Activated CD4-positive, alpha-beta T cell treated with anti-CD3 and anti-CD28 coated beads for 36 hours (primary cell): ENCODE results near the gene GRK6. TPM values are rescaled to one million over a fixed set of nuclear protein-coding genes. Genes with fewer than 3 reads are reported as not detected.
"Not testable (repeated sequence)": the region's sequence is repeated elsewhere in the genome, so short reads cannot be mapped to it uniquely, and the experiment has no call there.

Source experiments
- ATAC-seq: fragments of 200-7000 bp; cut with Tn5 transposase; one replicate; pipeline ENCODE4 v1.10.0; 2021; ENCODE audit warnings: mild to moderate bottlenecking, moderate library complexity
- CTCF ChIA-PET: fragments of 350-600 bp; sonication (Branson Sonifier 250); formaldehyde crosslinking; loops from one replicate; lab custom pipeline; 2021; ENCODE audit warnings: antibody characterized with exemption; lab: Charles Lee
- POLR2A ChIA-PET: fragments of 350-600 bp; sonication (Branson Sonifier 250); formaldehyde crosslinking; loops from one replicate; lab custom pipeline; 2021; ENCODE audit warnings: antibody characterized with exemption, inconsistent platforms; lab: Charles Lee
- DNase-seq: peaks from one replicate; pipeline ENCODE4 v3.0.0-alpha.2; 2020
- H3K27ac Mint-ChIP-seq: one replicate; pipeline ENCODE4 v1.8.0; 2021; ENCODE audit warnings: mixed read lengths
- H3K27me3 Mint-ChIP-seq: one replicate; pipeline ENCODE4 v1.8.0; 2021; ENCODE audit warnings: mixed read lengths
- H3K36me3 Mint-ChIP-seq: one replicate; pipeline ENCODE4 v1.8.0; 2021; ENCODE audit warnings: low read depth, mixed read lengths
- H3K4me1 Mint-ChIP-seq: one replicate; pipeline ENCODE4 v1.8.0; 2021; ENCODE audit warnings: mixed read lengths
- H3K4me3 Mint-ChIP-seq: one replicate; pipeline ENCODE4 v1.8.0; 2021; ENCODE audit warnings: mild to moderate bottlenecking, moderate library complexity, mixed read lengths
- H3K9me3 Mint-ChIP-seq: one replicate; pipeline ENCODE4 v1.8.0; 2021; ENCODE audit warnings: low read depth, mixed read lengths
- intact Hi-C, 2 experiments: fragments of 100-400 bp; cut with DNase I in 1 of 2; cut with micrococcal nuclease in 1 of 2; formaldehyde crosslinking; loops; one replicate each; pipeline versions ENCODE4 v1.14.2 to v1.15.1; 2022 to 2024; cut with DNase I, micrococcal nuclease
- total RNA-seq, 2 experiments: library from RNA; stranded (reverse); gene quantifications; one replicate each; pipeline ENCODE4 v1.2.3, GENCODE V29; 2021

Gene GRK6
- total RNA-seq, 2 experiments from 2014 or later = 110 to 141 TPM

DNA sequence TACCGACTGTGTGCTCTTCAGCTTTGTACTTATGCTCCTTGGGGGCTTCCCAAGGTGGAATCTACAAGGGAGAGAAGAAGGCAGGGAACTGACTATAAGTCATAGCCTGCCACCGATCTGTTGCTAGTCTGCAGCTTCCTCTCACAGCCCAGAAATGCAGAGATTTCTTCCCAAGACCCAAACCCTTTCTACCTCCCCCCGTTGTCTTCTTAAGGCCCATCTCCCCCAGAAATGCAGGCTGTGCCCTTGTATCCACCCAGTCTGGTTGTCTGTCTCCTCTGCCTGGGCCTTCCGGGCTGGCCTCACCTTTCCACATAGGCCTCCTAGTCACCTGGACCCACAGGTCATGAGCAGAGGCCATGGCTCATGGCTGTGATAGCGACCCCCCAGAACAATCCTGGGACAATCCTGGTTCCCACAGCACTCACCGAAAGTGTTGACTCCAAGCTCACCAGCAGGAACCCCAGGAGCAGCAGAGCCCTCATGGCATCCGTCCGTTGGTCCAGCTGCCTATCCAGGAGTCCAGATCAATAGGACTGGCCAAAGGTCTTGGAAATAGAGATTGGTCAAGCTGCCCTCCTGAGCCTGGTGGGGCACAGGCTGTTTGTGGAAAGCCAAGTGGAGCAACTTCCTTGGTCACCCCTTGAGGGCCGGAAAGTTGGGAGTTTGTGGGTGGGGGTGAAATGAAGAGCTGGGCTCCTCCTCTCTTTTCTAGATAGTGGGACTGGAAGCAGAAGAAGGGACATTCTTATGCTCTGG, 17.3 kb upstream of the GRK6 start, which contains the start of gene F12:
Gene F12, minus strand, starts transcription at position 522 of the 759 bp plus-strand sequence. Its CDS starts 37 bp downstream, at position 485.
- Mint-ChIP-seq H3K27me3 (no peaks in the 10 kb centered on the region), H3K36me3 (no peaks in the 10 kb centered on the region), H3K9me3 (no peaks in the 10 kb centered on the region), H3K4me1 (peaks cover 35% of the 10 kb centered on the region), H3K27ac (no peak within 1 kb of the TSS), H3K4me3 (no peak within 1 kb of the TSS)
- intact Hi-C loops = no loop called here
- ATAC-seq = no peak
- ChIA-PET CTCF (interaction anchor here (0.8 to 4.2 kb wide), 7 partner anchors 17 to 91 kb away, joined by 3 to 25 read pairs (median 6); no protein-coding TSS in a partner anchor), POLR2A (no interaction called here)
- DNase-seq = no peak

DNA sequence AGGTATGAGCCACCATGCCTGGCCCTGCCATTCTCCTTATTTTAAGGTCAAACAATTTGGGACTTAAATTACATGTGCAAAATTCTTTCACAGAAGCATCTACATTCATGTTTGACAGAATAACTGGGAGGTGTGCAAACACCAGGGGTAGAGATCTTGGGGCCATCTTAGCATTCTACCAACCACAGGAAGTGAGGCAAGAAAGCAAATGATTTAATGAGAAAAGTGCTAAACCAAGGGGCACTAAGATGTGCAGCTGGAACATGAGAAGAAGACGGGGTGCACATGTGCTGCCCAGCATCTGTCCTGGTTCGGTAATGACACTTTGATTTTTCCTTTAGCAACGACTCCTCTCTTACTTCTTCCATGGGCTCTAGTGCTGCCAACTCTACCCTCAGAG, 15.9 kb upstream of the GRK6 start:
- Mint-ChIP-seq H3K27me3 (no peaks in the 10 kb centered on the region), H3K36me3 (no peaks in the 10 kb centered on the region), H3K27ac (no peak overlapping the region), H3K9me3 (no peaks in the 10 kb centered on the region), H3K4me3 (no peak overlapping the region), H3K4me1 (peaks cover 31% of the 10 kb centered on the region)
- ChIA-PET POLR2A (interaction anchor here (0.6 kb wide), 1 partner anchor 411 kb away, joined by 3 read pairs; no protein-coding TSS in a partner anchor), CTCF (interaction anchor here (0.7 to 4.2 kb wide), 4 partner anchors 8 to 47 kb away, joined by 3 to 25 read pairs (median 4); no protein-coding TSS in a partner anchor)
- peak; percentile 7 for ATAC-seq
- intact Hi-C loops = no loop called here
- no peak for DNase-seq

DNA sequence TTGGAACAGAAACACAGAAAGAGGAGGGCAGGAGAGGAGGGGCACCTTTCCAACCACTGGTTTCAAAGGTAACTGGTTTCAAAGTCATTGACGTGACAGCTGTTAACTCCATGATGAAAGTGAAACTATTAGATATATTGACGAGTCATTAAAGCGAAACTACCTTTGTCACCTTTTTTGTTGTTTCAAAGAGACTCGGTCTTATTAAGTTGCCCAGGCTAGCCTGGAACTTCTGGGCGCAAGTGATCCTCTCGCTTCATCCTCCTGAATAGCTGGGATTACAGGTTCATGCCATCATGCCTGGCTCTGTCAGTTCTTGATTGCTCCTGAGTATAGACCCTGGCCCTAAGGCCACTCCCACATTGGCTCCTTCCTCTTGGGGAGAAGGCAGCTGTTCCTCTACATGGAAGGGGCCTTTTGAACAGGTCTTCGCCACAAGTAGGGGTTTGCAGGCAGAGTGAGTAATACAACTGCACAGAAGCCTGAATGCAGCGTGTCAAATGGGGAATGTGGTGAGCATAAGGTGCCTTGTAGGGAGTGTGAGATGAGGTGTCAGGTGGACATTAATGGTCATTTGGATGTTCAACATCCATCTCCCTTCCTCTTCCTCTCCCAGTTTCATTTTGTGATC, 13.8 kb upstream of the GRK6 start:
- peak; percentile 80 for ATAC-seq
- peak; percentile 33 for DNase-seq
- Mint-ChIP-seq H3K36me3 (no peaks in the 10 kb centered on the region), H3K27me3 (no peaks in the 10 kb centered on the region), H3K4me1 (peaks cover 36% of the 10 kb centered on the region), H3K4me3 (no peak overlapping the region), H3K9me3 (no peaks in the 10 kb centered on the region), H3K27ac (peak overlapping the region; percentile 55)
- ChIA-PET CTCF (interaction anchor here (0.9 to 7.3 kb wide), 3 partner anchors 9 to 30 kb away, joined by 3 to 55 read pairs (median 21); no protein-coding TSS in a partner anchor), POLR2A (interaction anchor here (0.5 to 1.3 kb wide), 2 partner anchors 19 to 33 kb away, joined by 3 read pairs; no protein-coding TSS in a partner anchor)
- intact Hi-C loops = no loop called here

GRCh38 chr5:177414481-177414880, 12.0 kb upstream of the GRK6 start:
- H3K9me3 Mint-ChIP-seq = no peaks in the 10 kb centered on the region
- no peak for DNase-seq
- peaks cover 36% of the 10 kb centered on the region for H3K4me1 Mint-ChIP-seq
- intact Hi-C loops = no loop called here
- CTCF ChIA-PET = interaction anchor here (0.9 to 7.3 kb wide), 8 partner anchors 9 to 43 kb away, joined by 3 to 55 read pairs (median 8); partner anchors contain the start of gene GRK6
- POLR2A ChIA-PET = interaction anchor here (1.2 kb wide), 1 partner anchor 11 kb away, joined by 6 read pairs; no protein-coding TSS in a partner anchor
- no peaks in the 10 kb centered on the region for H3K36me3 Mint-ChIP-seq
- H3K4me3 Mint-ChIP-seq = no peak overlapping the region
- ATAC-seq = no peak
- H3K27ac Mint-ChIP-seq = no peak overlapping the region
- no peaks in the 10 kb centered on the region for H3K27me3 Mint-ChIP-seq

GRCh38 chr5:177417081-177417480, 9.4 kb upstream of the GRK6 start:
- ATAC-seq, H3K9me3 Mint-ChIP-seq, H3K27ac Mint-ChIP-seq, DNase-seq, H3K4me3 Mint-ChIP-seq, intact Hi-C loops, H3K27me3 Mint-ChIP-seq, H3K36me3 Mint-ChIP-seq: not testable (repeated sequence)
- CTCF ChIA-PET = interaction anchor here (0.7 to 7.3 kb wide), 4 partner anchors 13 to 138 kb away, joined by 3 to 55 read pairs (median 6); no protein-coding TSS in a partner anchor
- POLR2A ChIA-PET = interaction anchor here (0.8 kb wide), 1 partner anchor 15 kb away, joined by 3 read pairs; no protein-coding TSS in a partner anchor
- H3K4me1 Mint-ChIP-seq = peaks cover 24% of the 10 kb centered on the region

DNA sequence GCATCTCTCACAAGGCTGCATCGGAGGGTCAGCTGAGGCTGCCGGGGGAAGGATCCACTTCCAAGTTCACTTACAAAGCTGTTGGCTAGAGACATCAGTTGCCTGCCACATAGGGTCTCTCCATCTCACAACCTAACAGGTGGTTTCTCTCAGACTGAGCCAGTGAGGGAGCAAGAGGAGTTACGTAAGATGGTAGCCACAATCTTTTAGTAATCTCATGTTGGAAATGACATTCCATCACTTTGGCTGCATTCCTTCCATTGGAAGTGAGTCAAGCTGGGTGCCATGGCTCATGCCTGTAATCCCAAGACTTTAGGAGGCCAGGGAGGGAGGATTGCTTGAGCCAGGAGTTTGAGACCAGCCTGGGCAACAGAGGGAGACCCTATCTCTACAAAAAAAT, 7.4 kb upstream of the GRK6 start:
- intact Hi-C loops = no loop called here
- ChIA-PET POLR2A (no interaction called here), CTCF (interaction anchor here (7.3 kb wide), 1 partner anchor 15 kb away, joined by 55 read pairs; no protein-coding TSS in a partner anchor)
- Mint-ChIP-seq H3K9me3 (no peaks in the 10 kb centered on the region), H3K4me1 (peaks cover 10% of the 10 kb centered on the region), H3K27ac (no peak overlapping the region), H3K36me3 (no peaks in the 10 kb centered on the region), H3K4me3 (no peak overlapping the region), H3K27me3 (no peaks in the 10 kb centered on the region)
- ATAC-seq = no peak
- no peak for DNase-seq

GRCh38 chr5:177420472-177420871, 6.0 kb upstream of the GRK6 start:
- H3K36me3 Mint-ChIP-seq, H3K27me3 Mint-ChIP-seq, ATAC-seq, POLR2A ChIA-PET, H3K4me3 Mint-ChIP-seq, DNase-seq, intact Hi-C loops, H3K27ac Mint-ChIP-seq, H3K9me3 Mint-ChIP-seq: not testable (repeated sequence)
- H3K4me1 Mint-ChIP-seq = peaks cover 11% of the 10 kb centered on the region
- CTCF ChIA-PET = interaction anchor here (9.8 kb wide), 1 partner anchor 17 kb away, joined by 81 read pairs; no protein-coding TSS in a partner anchor

- CTCF ChIA-PET = interaction anchor here (0.6 to 9.8 kb wide), 2 partner anchors 17 to 28 kb away, joined by 4 to 81 read pairs; no protein-coding TSS in a partner anchor
- POLR2A ChIA-PET = no interaction called here
- Mint-ChIP-seq H3K27ac (no peak overlapping the region), H3K36me3 (no peaks in the 10 kb centered on the region), H3K4me1 (peaks cover 14% of the 10 kb centered on the region), H3K9me3 (no peaks in the 10 kb centered on the region), H3K27me3 (no peaks in the 10 kb centered on the region), H3K4me3 (no peak overlapping the region)
- ATAC-seq (no peak), DNase-seq (no peak)
- intact Hi-C loops = no loop called here
Observed at GRCh38 chr5:177421062-177421798, 5.2 kb upstream of the GRK6 start.

- ChIA-PET POLR2A (interaction anchor here (1.6 kb wide), 1 partner anchor 8 kb away, joined by 4 read pairs; no protein-coding TSS in a partner anchor), CTCF (interaction anchor here (1.2 to 12.6 kb wide), 5 partner anchors 10 to 74 kb away, joined by 3 to 131 read pairs (median 10); partner anchors contain the start of gene PDLIM7)
- ATAC-seq (no peak), DNase-seq (no peak)
- H3K27ac Mint-ChIP-seq = no peak overlapping the region
- H3K9me3 Mint-ChIP-seq = no peaks in the 10 kb centered on the region
- intact Hi-C loops = no loop called here
- H3K4me1 Mint-ChIP-seq = peaks cover 13% of the 10 kb centered on the region
- no peak overlapping the region for H3K4me3 Mint-ChIP-seq
- peaks cover 16% of the 10 kb centered on the region for H3K36me3 Mint-ChIP-seq
- H3K27me3 Mint-ChIP-seq = no peaks in the 10 kb centered on the region
Observed at GRCh38 chr5:177423671-177424070, 2.8 kb upstream of the GRK6 start.

DNA sequence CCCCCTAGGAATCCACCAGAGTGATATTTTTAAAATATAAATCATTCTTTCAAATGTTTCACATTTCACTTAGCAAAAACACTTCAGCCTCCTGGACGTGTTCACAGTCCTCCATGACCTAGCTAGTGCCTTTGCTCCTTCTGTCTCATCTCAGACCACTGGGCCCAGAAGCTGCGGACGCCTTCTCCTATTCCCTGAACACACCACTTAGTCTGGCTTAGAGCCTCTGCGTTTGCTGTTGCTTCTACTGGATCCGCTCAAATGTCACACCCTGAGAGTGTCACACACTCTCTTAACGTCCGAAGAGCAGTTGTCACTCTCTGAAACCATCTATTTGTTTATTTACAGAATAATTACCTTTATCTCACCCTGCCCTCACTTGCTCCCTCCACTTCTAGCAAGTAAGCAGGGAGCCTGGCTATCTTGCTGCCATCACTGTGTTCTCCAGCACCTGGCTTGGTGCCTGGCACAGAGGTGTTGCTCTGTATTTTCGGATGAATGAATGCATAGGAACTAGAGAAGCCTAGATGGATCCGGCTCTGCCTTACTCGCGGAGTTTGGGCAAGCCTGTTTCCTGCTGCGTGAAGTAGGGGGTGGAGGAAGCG, 1.2 kb upstream of the GRK6 start:
- CTCF ChIA-PET = interaction anchor here (0.8 to 12.6 kb wide), 7 partner anchors 9 to 35 kb away, joined by 3 to 131 read pairs (median 9); no protein-coding TSS in a partner anchor
- Mint-ChIP-seq H3K9me3 (no peaks in the 10 kb centered on the region), H3K4me1 (peaks cover 29% of the 10 kb centered on the region), H3K36me3 (peaks cover 32% of the 10 kb centered on the region), H3K27me3 (no peaks in the 10 kb centered on the region), H3K4me3 (peak overlapping the region; percentile 81), H3K27ac (peak overlapping the region; percentile 94)
- intact Hi-C loops = loop anchor here in 1 of 2 experiments (1.0 to 5.0 kb wide), 3 partner anchors 91 to 727 kb away; partner anchors contain the start of genes DDX41, NHP2 and UIMC1
- DNase-seq (no peak), ATAC-seq (peak; percentile 2)
- POLR2A ChIA-PET = interaction anchor here (0.6 kb wide), 1 partner anchor 11 kb away, joined by 6 read pairs; no protein-coding TSS in a partner anchor
